Measurements from ENCODE around the gene IFNE.
A peak's percentile ranks its signal among the peaks of the same experiment; 100 is the strongest.

IFNE gene, protein sequence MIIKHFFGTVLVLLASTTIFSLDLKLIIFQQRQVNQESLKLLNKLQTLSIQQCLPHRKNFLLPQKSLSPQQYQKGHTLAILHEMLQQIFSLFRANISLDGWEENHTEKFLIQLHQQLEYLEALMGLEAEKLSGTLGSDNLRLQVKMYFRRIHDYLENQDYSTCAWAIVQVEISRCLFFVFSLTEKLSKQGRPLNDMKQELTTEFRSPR

DNA sequence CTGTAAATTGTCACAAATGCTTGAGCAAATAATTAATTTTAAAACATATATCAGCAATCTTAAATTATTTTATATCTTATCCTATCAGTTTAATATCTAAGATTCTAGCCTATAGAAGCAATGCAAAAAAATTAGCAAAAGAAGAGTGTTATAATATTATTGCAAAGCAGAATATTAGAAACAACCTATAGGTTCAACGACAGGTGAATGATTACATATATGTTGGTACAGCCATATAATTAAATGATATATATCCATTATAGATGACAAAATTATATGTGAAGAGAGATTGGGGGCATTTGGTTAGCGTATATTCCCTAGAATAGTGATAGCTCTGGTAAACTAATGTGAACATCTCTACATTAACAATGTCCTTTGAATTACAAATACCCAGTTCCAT lies at the start of gene IFNE:
IFNE (minus strand) TSS at position 101 of the 400 bp plus-strand sequence. CDS start 619 bp downstream, outside the sequence.
- DNase-seq (ENCODE audit: low read depth in 2 of 2) = no peak

DNA sequence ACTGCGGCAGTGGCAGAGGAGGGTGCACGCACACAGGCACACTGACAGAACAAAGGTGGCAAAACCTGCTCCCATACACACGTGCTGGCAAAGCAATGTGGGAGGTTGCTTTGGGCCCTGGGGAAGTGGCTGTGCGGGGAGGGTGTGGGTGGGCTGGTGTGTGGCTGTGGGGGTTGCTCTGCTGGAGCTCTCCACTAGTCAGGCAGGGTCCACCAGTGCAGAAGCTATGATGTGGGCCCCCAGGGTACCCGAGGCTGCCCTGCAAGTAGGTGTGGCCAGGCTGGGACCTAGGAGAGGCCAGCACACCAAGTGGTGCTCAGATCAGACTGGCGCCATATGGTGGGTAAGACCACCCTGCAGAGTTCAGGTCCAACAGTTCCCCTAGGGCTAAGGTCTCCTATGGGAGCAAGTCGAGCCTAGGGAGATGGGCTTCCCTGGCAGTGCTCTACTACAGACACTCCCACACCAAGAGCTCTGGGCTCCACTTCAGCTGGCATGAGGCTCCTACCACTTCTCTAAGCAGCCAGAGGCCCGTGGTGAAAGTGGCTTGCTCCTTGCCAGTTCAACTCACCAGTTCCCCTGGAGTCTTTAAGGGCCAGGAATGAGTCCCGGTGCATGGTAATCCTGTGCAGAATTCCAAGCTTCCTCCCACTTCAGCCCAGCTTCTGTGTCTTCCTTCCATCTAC lies 46.2 kb upstream of the IFNE start:
- DNase-seq (ENCODE audit: low read depth in 2 of 2) = no peak

DNA sequence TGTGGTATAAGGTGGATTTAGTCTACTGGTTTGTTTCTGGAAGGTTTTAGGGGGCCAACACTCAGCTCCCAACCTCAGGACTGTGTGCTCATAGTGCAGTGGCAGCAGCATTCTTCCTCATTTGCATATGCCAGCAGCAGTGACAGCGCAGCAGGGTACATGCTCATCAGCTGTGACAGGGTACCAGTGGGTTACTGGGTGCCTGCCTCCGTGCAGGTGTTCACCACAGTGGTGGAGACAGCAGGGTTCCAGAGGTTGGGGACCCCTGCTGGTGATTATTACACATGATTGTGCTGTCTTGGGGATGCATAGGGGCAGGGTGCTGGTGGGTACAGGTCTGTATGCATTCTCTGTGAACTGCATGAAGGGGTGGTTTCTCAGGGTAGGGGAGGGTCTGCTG lies 45.5 kb upstream of the IFNE start:
- no peak for DNase-seq (ENCODE audit: low read depth in 2 of 2)

DNA sequence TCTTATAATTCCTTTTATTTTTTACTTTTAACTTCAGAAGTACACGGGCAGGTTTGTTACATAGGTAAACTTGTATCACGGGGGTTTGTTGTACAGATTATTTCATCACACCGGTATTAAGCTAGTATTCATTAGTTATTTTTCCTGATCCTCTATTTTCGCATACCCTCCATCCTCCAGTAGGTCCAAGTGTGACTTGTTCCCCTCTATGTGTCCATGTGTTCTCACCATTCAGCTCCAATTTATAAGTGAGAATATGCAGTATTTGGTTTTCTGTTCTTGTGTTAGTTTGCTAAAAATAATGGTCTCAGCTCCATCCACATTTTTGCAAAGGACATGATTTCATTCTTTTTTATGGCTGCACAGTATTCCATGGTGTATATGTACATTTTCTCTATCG lies 43.1 kb upstream of the IFNE start:
- DNase-seq (ENCODE audit: low read depth in 2 of 2) = no peak

DNA sequence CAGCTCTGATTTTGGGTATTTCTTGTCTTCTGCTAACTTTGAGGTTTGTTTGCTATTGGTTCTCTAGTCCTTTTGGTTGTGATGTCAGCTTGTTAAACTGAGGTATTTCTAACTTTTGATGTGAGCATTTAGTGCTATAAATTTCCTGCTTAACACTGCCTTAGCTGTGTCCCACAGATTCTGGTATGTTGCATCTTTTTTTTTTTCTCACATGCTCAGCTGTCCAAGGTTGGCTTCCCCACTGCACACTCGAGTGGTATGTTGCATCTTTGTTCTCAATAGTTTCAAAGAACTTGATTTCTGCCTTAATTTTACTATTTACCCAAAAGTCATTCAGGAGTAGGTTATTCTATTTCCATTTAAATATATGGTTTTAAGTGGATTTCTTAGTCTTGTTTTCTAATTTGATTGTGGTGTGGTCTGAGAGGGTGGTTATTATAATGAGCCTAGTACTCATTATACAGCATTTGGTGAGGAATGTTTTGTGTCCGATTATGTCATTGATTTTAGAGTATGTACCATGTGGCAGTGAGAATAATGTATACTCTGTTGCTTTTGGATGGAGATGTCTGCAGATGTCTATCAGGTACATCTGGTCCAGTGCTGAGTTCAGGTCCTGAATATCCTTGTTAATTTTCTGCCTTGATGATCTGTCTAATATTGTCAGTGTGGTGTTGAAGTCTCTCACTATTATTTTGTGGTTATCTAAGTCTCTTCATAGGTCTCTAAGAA lies 42.2 kb upstream of the IFNE start:
- DNase-seq (ENCODE audit: low read depth in 2 of 2) = no peak

DNA sequence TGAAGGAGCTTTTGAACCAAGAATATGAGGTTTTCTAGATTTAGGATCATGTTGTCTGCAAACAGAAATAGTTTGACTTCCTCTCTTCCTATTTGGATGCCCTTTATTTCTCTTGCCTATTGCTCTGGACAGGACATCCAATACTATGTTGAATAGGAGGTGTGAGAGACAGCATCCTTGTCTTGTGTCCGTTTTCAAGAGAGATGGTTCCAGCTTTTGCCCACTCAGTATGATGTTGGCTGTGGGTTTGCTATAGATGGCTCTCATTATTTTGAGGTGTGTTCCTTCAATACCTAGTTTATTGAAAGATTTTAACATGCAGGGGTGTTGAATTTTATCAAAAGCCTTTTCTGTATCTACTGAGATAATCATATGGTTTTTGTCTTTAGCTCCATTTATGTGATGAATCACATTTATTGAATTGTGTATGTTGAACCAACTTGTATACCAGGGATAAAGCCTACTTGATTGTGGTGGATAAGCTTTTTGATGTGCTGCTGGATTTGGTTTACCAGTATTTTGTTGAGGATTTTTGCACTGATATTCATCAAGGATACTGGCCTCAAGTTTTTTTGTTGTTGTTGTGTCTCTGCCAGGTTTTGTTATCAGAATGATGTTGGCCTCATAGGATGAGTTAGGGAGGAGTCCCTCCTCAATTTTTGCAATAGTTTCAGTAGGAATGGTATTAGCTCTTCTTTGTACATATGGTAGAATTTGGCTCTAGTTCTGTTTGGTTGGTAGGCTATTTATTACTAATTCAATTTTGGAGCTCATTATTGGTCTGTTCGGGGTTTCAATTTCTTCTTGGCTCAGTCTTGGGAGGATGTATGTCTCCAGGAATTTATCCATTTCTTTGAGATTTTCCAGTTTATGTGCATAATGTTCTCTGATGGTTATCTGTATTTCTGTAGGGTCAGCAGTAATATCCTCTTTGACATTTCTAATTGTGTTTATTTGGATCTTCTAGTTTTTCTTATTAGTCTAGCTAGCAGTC lies 41.2 kb upstream of the IFNE start:
- DNase-seq (ENCODE audit: low read depth in 2 of 2) = no peak

DNA sequence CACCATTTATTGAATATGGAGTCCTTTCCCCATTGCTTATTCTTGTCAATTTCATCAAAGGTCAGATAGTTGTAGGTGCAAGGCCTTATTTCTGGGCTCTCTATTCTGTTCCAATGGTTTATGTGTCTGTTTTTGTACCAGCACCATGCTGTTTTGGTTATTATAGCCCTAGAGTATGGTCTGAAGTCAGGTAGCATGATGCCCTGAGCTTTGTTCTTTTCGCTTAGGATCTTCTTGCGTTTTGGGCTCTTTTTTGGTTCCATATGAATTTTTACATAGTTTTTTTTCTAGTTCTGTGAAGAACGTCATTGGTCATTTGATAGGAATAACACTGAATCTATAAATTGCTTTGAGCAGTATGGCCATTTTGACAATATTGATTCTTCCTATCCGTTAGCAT lies 40.2 kb upstream of the IFNE start:
- no peak for DNase-seq (ENCODE audit: low read depth in 2 of 2)

DNA sequence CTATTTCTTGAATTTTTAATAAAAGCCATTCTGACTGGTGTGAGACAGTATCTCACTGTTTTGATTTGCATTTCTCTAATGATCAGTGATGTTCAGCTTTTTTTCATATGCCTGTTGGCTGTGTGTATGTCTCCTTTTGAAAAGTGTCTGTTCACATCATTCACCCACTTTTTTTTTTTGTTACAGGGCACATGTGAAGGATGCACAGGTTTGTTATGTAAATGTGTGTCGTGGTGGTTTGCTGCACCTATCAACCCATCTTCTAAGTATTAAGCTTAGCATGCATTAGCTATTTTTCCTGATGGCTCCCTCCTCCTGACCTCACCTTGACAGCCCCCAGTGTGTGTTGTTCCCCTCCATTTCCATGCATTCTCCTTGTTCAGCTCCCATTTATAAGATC lies 39.3 kb upstream of the IFNE start:
- DNase-seq (ENCODE audit: low read depth in 2 of 2) = no peak

DNA sequence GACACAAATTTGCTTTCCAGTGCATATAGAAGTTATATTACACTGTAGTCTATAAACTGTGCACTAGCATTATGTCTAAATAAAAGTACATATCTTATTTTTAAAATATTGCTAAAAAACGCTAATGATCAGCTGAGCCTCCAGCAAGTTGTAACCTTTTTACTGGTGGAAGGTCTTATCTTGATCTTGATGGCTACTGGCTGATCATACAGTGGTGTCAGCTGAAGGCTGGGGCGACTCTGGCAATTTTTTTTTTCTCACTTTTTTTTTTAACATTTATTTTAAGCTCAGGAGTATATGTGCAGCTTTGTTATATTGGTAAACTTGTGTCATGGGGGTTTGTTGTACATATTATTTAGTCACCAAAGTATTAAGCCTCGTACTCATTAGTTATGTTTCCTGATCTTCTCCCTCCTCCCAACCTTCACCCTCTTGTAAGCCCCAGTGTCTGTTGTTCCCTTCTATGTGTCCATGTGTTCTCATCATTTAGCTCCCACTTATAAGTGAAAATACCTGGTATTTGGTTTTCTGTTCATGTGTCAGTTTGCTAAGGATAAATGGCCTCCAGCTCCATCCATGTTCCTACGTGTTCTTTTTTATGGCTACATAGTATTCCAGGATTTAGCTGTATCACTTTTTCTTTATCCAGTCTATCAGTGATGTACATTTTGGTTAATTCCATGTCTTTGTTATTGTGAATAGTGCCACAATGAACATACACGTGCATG lies 38.6 kb upstream of the IFNE start:
- no peak for DNase-seq (ENCODE audit: low read depth in 2 of 2)

DNA sequence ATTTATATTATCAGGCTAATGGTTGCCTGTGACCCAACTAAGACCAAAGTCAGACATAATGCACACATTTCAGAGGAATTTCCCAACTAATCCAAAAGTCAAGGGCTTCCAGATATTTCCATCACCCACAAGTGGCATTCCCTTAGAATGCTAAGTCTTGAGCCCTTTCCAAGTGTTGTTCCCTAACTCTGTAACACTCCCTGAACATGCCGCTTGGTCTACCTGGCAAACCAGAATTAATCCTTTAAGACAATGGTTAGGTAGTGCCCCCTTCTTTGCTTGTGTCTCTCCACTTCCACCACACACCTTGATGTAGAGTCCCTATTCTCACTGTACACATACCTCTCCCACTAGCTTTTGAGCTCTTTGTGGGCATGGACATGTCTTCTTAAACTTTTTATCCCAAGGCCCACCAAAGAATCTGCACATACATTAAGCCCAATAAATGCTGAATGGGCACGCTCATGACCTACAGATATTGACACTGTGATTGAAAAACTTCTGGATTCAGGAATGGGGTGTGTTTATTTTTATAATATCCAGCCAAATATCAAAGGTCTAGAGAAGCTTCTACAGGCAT lies 37.8 kb upstream of the IFNE start:
- DNase-seq (ENCODE audit: low read depth in 2 of 2) = no peak

DNA sequence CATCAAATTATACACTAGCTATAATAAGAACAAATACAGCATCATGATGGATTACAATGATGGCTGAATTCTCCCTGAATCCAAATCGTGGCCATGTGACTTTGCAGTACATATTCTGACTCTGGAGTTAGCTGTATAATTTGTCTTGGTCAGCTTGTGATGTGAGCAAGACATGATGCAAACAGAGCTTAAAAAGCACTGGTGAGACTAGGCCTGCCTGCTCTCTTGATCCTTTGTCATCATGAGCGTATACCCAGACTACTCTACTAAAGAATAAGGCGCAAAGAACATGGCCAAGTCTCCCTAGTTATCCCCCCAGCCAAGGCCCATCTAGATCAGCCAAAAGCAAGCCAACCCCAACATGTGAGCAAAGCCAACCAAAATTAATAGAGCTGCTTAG lies 34.7 kb upstream of the IFNE start:
- DNase-seq (ENCODE audit: low read depth in 2 of 2) = no peak

DNA sequence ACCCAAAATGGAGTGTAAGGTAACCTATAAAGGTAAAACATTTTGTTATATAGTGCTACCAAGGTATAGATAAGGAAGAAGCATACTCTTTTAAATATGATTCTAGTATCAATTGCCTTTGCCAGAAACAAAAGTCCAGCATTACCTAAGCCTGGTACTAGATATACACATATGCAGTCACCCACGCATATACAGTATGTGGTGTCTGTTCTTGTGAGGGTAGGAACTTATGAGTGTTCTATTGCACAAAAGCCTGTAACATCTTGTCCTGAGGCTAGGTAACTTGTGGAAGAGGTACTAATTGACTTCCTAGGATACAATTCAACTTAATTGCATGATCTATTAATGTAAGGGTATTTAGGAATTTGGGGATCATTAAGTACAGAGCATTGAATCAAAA lies 31.3 kb upstream of the IFNE start:
- DNase-seq (ENCODE audit: low read depth in 2 of 2) = no peak

DNA sequence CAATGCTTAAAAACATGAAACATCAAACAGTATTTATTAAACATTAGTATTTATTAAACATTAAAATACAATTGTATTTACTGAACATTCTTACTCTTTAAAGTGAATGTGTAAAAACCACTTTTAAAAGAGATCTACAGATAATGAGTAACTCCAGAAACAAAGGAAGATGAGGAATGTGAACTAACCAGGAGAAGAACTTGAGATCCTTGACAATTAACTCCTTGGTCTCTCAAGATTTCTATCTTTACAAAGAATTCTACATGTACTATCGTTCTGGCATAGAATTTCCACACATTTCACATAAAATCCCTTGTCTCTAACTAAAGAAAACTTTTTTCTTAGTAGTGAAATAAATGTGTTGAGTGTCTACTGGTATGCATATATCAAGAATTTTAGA lies 28.7 kb upstream of the IFNE start:
- DNase-seq (ENCODE audit: low read depth in 2 of 2) = no peak

DNA sequence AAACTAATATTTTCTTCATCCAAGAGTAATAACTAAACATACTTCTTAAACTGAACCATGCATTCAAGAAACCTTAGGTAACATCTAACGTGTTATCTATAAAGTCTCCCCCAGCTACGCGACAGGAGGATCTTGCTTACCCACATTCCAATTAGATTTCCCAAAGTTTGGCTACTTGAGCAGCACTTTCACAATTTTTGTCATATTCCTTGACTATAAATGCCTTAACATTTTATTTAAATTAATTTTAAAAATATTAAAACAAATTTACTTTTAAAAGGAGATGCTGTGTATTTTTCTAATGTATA lies 25.3 kb upstream of the IFNE start:
- DNase-seq (ENCODE audit: low read depth in 2 of 2) = no peak

DNA sequence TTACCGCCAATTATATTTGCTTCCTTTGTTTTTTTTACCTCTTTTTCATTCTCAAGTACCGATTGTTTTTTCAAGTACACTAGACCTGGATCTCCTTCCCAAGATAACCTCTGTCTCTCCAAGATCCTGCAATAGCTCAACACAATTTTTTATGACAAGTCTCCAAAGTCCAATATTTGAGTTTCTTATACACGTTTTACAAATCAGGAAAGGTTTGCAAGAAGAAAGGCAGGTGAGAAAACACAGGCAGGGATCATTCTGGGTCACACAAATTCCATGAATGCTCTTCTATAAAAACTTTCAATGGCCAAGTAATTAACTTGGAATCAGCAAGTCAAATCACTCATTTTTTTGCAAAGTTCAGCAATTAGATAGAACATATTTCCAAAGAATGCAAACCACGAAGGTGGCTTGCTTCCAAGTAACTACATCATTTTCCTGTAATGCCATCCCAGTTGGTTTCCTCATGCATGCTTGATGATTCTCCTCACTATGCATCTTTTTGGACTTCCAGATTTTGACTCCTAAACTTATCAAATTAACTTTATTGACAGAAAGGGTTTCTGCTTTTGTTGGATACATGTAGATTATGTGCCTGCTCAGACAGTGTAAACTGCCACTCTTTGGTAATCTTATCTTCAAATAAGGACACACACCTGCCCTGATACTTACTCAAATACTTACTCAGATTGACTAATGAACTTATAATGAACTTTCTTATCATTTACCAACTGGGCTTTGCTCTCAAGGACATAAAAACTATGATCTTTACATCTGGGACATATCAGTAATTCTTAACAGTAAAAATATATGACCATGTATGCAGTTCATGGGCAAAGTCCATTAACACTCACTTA lies 24.7 kb upstream of the IFNE start:
- DNase-seq (ENCODE audit: low read depth in 2 of 2) = peak; percentile 95

DNA sequence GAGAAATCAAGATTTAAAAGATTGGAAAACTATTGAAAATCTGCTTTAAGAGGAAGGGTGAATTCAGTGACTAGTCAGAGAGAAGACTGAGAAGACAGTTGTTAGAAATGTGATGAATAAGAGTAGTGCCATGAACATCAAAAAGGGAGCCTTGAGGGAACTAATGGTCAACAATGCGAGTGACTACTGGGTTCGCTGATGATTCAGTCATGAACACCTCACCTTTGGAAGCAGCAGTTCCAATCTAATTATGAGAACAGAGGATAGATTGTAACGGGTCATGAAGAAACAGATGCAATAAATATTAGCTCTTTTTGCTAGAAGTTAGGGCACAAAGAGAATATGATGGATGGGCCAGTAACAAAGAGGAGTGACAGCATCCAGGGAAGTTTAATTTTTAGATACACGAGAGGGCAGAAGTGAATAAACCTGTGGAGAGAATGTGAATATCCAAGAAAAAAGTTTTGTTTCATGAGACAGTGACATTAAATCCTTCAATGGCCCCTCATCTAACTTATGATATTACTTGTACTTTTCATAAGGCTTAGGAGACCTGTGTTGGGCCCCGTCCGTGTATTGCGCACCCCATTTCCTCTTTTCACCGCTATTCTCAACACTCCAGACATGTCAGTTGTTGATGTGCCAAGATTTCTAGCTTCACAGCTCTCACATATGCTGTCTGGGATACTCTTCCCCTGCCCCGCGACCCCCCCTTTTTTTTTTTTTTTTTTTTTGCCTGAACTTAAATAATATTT lies 23.5 kb upstream of the IFNE start:
- DNase-seq (ENCODE audit: low read depth in 2 of 2) = no peak

DNA sequence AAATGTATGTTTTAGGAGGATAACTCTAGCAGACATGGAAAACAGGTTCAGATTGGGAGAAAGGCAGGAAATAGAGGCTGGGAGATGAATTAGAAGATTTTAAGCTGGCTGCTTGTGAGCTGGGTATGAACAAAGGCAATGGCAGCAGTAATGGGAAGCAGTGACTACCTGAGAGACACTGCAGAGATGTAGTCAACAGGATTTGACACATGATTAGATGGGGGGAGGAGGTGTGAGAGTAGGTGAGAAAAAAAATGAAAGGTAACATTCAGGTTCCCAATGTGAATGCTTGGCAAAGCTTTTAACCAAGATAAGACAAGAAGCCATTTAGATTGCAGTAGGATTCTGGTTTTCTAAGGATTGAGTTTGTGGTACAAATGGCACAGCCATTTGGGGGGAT lies 22.8 kb upstream of the IFNE start:
- no peak for DNase-seq (ENCODE audit: low read depth in 2 of 2)

DNA sequence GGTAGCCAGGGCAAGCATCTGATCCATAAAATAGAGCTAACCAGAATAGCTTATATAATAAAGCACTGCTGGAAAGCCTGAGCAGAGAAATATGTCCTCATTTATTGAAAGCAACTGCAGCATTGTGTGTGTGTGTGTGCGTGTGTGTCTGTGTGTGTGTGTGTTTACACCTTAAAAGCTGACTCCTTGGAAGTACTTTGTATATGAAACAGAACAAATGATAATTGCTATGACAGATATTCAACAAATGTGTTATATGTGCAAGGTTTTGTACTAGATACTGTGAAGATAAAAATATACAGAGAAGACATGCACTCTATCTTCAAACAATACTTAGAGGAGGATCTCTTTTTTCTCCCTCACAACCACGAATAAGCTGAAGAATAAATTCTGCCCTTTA lies 22.0 kb upstream of the IFNE start:
- DNase-seq (ENCODE audit: low read depth in 2 of 2) = no peak

DNA sequence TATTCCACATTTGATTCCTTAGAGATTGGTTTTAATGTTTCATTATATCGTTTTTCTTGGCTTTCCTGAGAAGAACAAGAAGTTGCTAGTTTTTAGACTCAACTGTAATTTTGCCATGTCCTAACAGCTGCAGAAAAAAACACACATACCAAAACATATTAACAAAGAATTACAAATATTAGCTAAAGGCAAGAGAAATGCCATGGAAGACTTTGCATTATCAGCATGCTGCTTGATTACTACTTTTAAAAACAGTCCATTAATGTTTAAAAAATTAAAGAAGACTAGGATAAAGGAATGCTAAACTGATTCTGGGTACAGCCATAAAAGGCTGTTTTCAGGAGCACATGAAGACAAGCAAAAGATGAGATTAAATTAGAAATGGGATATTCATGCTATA lies 20.5 kb upstream of the IFNE start:
- DNase-seq (ENCODE audit: low read depth in 2 of 2) = no peak

Data from fibroblast of skin of left quadriceps (primary cell).